ENCODE results near the gene PLXNA3.

GRCh38 chrX:154411981-154412340 is 46.1 kb upstream of the PLXNA3 start:
- no peak for TF ChIP-seq CTCF (IDR thresholded peaks at IDR 0.05)
- TF ChIP-seq POLR2AphosphoS5 (IDR thresholded peaks at IDR 0.05; ENCODE audit: low read depth, low read length) = peak; percentile 43; the same call in 1 of the 2 replicates
- no peak for TF ChIP-seq REST (IDR thresholded peaks at IDR 0.05; ENCODE audit: insufficient read depth in 1 of 2, low read depth in 2 of 2, low read length in 1 of 2)
- no peak for TF ChIP-seq SIN3A (IDR thresholded peaks at IDR 0.05; ENCODE audit: borderline replicate concordance, insufficient read depth, low read depth, low read length)

All from Panc1 (cell line).